ENCODE data around the gene MEIS2.

GRCh38 chr15:37134699-37135131 is 34.4 kb upstream of the MEIS2 start:
- TF ChIP-seq CTCF (conservative IDR thresholded peaks at IDR 0.05; ENCODE audit: low read depth, low read length) (peak; percentile 70), EZH2 (IDR thresholded peaks at IDR 0.05; ENCODE audit: borderline replicate concordance, low read depth, low read length, poor library complexity, severe bottlenecking) (no peak)

All from A673 (cell line).